OCI-LY7 (cell line): Measurements from ENCODE around the gene DCTD. TPM values are rescaled to one million over a fixed set of nuclear protein-coding genes. Genes with fewer than 3 reads are reported as not detected.

Source experiments
- BruUV-seq: library from RNA; stranded (reverse); fragments of 400-500 nt; replicated peaks from 2 replicates; lab custom pipeline; 2021; lab: Mats Ljungman, UMichigan
- CTCF ChIA-PET: fragments of 300-600 bp; sonication (Branson Sonifier 250); formaldehyde crosslinking; loops from one replicate; lab custom pipeline; 2022; ENCODE audit warnings: antibody characterized with exemption; ENCODE audit not compliant: unreplicated experiment; lab: Charles Lee
- POLR2A ChIA-PET: fragments of 300-600 bp; sonication (Branson Sonifier 250); formaldehyde crosslinking; loops from one replicate; lab custom pipeline; 2022; ENCODE audit warnings: antibody characterized with exemption; lab: Charles Lee
- DNase-seq: peaks from one replicate; pipeline ENCODE4 v3.0.0-alpha.2; 2015; ENCODE audit warnings: low spot score
- H2AFZ ChIP-seq: fragments of 200-600 bp; sonication (generic), shearing (Covaris generic); 2 replicates; pipeline ENCODE4 v1.6.1; 2014; ENCODE audit warnings: mild to moderate bottlenecking, antibody characterized with exemption, low read length, moderate library complexity
- H3K27ac ChIP-seq: fragments of 200-600 bp; sonication (generic); 2 replicates; pipeline ENCODE4 v1.5.1; 2014; ENCODE audit warnings: mixed run types, low read depth, mild to moderate bottlenecking, moderate library complexity, low read length, inconsistent platforms; ENCODE audit not compliant: poor library complexity, severe bottlenecking
- H3K36me3 ChIP-seq: fragments of 200-600 bp; sonication (generic); 2 replicates; pipeline ENCODE4 v1.6.1; 2014; ENCODE audit warnings: mild to moderate bottlenecking, antibody characterized with exemption, low read length, moderate library complexity, mixed read lengths; ENCODE audit not compliant: insufficient read depth
- H3K4me1 ChIP-seq: fragments of 200-600 bp; sonication (generic); 2 replicates; pipeline ENCODE4 v1.5.1; 2014; ENCODE audit warnings: mild to moderate bottlenecking, low read length; ENCODE audit not compliant: insufficient read depth, poor library complexity, severe bottlenecking
- H3K4me2 ChIP-seq: fragments of 200-600 bp; sonication (generic); 2 replicates; pipeline ENCODE4 v1.6.1; 2014; ENCODE audit warnings: mild to moderate bottlenecking, low read length
- H3K4me3 ChIP-seq: fragments of 200-600 bp; sonication (generic); 2 replicates; pipeline ENCODE4 v1.5.1; 2014; ENCODE audit warnings: mild to moderate bottlenecking, low read depth, low read length; ENCODE audit not compliant: poor library complexity, severe bottlenecking
- H3K79me2 ChIP-seq: fragments of 200-600 bp; sonication (generic); 2 replicates; pipeline ENCODE4 v1.6.1; 2016; ENCODE audit warnings: low read depth, mild to moderate bottlenecking, low read length, moderate library complexity, mixed read lengths; ENCODE audit not compliant: insufficient read depth
- H3K9me2 ChIP-seq: fragments of 200-600 bp; sonication (generic); 2 replicates; pipeline ENCODE4 v1.6.1; 2016; ENCODE audit warnings: mild to moderate bottlenecking, low read length, mixed read lengths; ENCODE audit not compliant: insufficient read depth
- H3K9me3 ChIP-seq: fragments of 200-600 bp; sonication (generic); 2 replicates; pipeline ENCODE4 v1.6.1; 2014; ENCODE audit warnings: mild to moderate bottlenecking, mixed run types, low read length, mixed read lengths
- H4K20me1 ChIP-seq: fragments of 200-600 bp; sonication (generic); 2 replicates; pipeline ENCODE4 v1.6.1; 2014; ENCODE audit warnings: mild to moderate bottlenecking, antibody characterized with exemption, low read length, moderate library complexity, mixed read lengths; ENCODE audit not compliant: insufficient read depth
- CTCF ChIP-seq: fragments of 200-600 bp; sonication (generic); conservative IDR thresholded peaks from 2 replicates; pipeline ENCODE4 v1.5.1; 2014; ENCODE audit warnings: mild to moderate bottlenecking, antibody characterized with exemption, low read length, moderate library complexity, mixed read lengths
- EZH2phosphoT487 ChIP-seq: fragments of 200-600 bp; sonication (generic); IDR thresholded peaks from 2 replicates; pipeline ENCODE4 v1.6.1; 2018; ENCODE audit warnings: low read depth, borderline replicate concordance, mild to moderate bottlenecking, mixed run types, antibody characterized with exemption, low read length, moderate library complexity, mixed read lengths
- intact Hi-C: fragments of 100-400 bp; cut with micrococcal nuclease; formaldehyde crosslinking; loops from one replicate; pipeline ENCODE4 v1.10.0; 2022; ENCODE audit not compliant: unreplicated experiment
- total RNA-seq, 2 experiments: library from RNA; depleted of rRNA in 1 of 2; stranded (reverse); fragments of >200 nt in 1 of 2; shearing (Covaris generic) in 1 of 2; gene quantifications; 2 replicates each; pipeline ENCODE4 v1.2.3, GENCODE V29; 2014 to 2022

Gene DCTD
- total RNA-seq, 2 experiments from 2014 or later: 37.8 to 81.9 TPM

GRCh38 chr4:182893047-182893446 lies 24.1 kb downstream of the DCTD start:
- Histone ChIP-seq H3K9me2 (no peaks in the 10 kb centered on the region), H4K20me1 (no peaks in the 10 kb centered on the region), H2AFZ (no peak overlapping the region), H3K4me2 (no peak overlapping the region), H3K79me2 (no peaks in the 10 kb centered on the region), H3K4me1 (no peaks in the 10 kb centered on the region), H3K36me3 (peaks cover 41% of the 10 kb centered on the region; the same call in 1 of the 2 replicates), H3K27ac (no peak overlapping the region), H3K4me3 (no peak overlapping the region), H3K9me3 (no peaks in the 10 kb centered on the region)
- no peak for DNase-seq
- POLR2A ChIA-PET: no interaction called here
- no TSS peak for BruUV-seq
- TF ChIP-seq EZH2phosphoT487: no peak
- no peak for TF ChIP-seq CTCF
- CTCF ChIA-PET: no interaction called here
- intact Hi-C loops: no loop called here

- Histone ChIP-seq H3K9me3 (no peaks in the 10 kb centered on the region), H4K20me1 (no peaks in the 10 kb centered on the region), H2AFZ (no peak overlapping the region), H3K4me3 (no peak overlapping the region), H3K4me2 (no peak overlapping the region), H3K36me3 (peaks cover 48% of the 10 kb centered on the region), H3K79me2 (no peaks in the 10 kb centered on the region), H3K4me1 (no peaks in the 10 kb centered on the region), H3K27ac (no peak overlapping the region), H3K9me2 (no peaks in the 10 kb centered on the region)
- ChIA-PET POLR2A (no interaction called here), CTCF (no interaction called here)
- no peak for DNase-seq
- BruUV-seq: TSS peak; percentile 56
- intact Hi-C loops: no loop called here
- TF ChIP-seq EZH2phosphoT487 (no peak), CTCF (no peak)
These were observed 27.0 kb downstream of the DCTD start for GRCh38 chr4:182890202-182890601.

GRCh38 chr4:182888891-182889290 lies 28.3 kb downstream of the DCTD start:
- TF ChIP-seq CTCF (no peak), EZH2phosphoT487 (no peak)
- H3K9me2 ChIP-seq: no peaks in the 10 kb centered on the region
- intact Hi-C loops: no loop called here

More at GRCh38 chr4:182888891-182889290, 28.3 kb downstream of the DCTD start:
- H3K4me1 ChIP-seq: no peaks in the 10 kb centered on the region
- CTCF ChIA-PET: no interaction called here
- BruUV-seq: no TSS peak
- POLR2A ChIA-PET: no interaction called here
- H2AFZ ChIP-seq: no peak overlapping the region
- no peaks in the 10 kb centered on the region for H4K20me1 ChIP-seq
- H3K4me3 ChIP-seq: no peak overlapping the region
- peaks cover 50% of the 10 kb centered on the region for H3K36me3 ChIP-seq
- H3K79me2 ChIP-seq: no peaks in the 10 kb centered on the region
- no peak for DNase-seq
- no peak overlapping the region for H3K27ac ChIP-seq
- H3K4me2 ChIP-seq: no peak overlapping the region
- H3K9me3 ChIP-seq: peaks cover 5% of the 10 kb centered on the region; the same call in 1 of the 2 replicates
